Measurements from ENCODE around the gene WFDC9. TPM values are rescaled to one million over a fixed set of nuclear protein-coding genes. Genes with fewer than 3 reads are reported as not detected.
"Not testable (repeated sequence)": the region's sequence is repeated elsewhere in the genome, so short reads cannot be mapped to it uniquely, and the experiment has no call there.

The WFDC9 gene
- total and polyA plus RNA-seq, 4 donors, result not detected

DNA sequence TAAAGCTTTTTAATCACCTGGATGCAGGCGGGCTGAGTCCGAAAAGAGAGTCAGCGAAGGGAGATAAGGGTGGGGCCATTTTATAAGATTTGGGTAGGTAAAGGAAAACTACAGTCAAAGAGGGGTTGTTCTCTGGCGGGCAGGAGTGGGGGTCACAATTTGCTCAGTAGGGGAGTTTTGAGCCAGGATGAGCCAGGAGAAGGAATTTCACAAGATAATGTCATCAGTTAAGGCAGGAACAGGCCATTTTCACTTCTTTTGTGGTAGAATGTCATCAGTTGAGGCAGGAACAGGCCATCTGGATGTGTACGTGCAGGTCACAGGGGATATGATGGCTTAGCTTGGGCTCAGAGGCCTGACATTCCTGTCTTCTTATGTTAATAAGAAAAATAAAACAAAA lies 46.8 kb downstream of the WFDC9 start:
- not testable (repeated sequence) for DNase-seq (ENCODE audit: low spot score); H3K9me3 ChIP-seq (ENCODE audit: control insufficient read depth in 4 of 4, low read length in 3 of 4); H3K9ac ChIP-seq (ENCODE audit: low read depth in 1 of 2, low read length in 2 of 2); H3K4me3 ChIP-seq (ENCODE audit: low read depth in 1 of 3, low read length in 3 of 3); H3K27ac ChIP-seq (ENCODE audit: low read depth in 1 of 2, low read length in 2 of 2); H3K4me1 ChIP-seq (ENCODE audit: control insufficient read depth in 4 of 4, insufficient read depth in 4 of 4, low read length in 3 of 4); H3K36me3 ChIP-seq (ENCODE audit: control insufficient read depth in 4 of 4, insufficient read depth in 3 of 4, low read depth in 1 of 4, low read length in 3 of 4); H3K27me3 ChIP-seq (ENCODE audit: control insufficient read depth in 4 of 4, insufficient read depth in 4 of 4, low read length in 3 of 4)
- WGBS, result 75% methylated on average over 5 of the region's 5 CpGs

DNA sequence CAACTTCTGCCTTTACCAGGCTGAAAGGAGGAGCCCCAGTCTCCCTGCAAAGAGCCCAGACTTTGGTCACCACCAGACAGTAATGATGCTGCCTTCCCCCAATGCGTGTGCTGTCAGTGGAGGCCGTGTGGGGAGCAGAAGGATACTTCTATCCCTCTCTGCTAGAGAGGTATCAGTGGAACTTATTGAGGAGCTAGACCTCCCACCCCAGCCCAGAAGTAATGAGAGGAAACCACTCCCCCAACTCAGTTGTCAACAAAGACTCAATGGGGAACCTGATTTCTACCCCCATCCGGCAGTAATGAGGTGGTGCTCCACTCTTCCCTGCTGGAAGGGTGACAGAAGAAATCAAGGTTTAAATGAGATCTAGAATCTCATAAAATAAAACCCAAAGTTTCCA lies 47.6 kb downstream of the WFDC9 start:
- Histone ChIP-seq H3K36me3 (ENCODE audit: control insufficient read depth in 4 of 4, insufficient read depth in 3 of 4, low read depth in 1 of 4, low read length in 3 of 4) (no peaks in the 10 kb centered on the region), H3K27me3 (ENCODE audit: control insufficient read depth in 4 of 4, insufficient read depth in 4 of 4, low read length in 3 of 4) (peaks cover 0 to 6% (median 0%) of the 10 kb centered on the region in 4 donors), H3K27ac (ENCODE audit: low read depth in 1 of 2, low read length in 2 of 2) (no peak overlapping the region), H3K9me3 (ENCODE audit: control insufficient read depth in 4 of 4, low read length in 3 of 4) (no peaks in the 10 kb centered on the region), H3K9ac (ENCODE audit: low read depth in 1 of 2, low read length in 2 of 2) (no peak overlapping the region), H3K4me3 (ENCODE audit: low read depth in 1 of 3, low read length in 3 of 3) (no peak overlapping the region), H3K4me1 (ENCODE audit: control insufficient read depth in 4 of 4, insufficient read depth in 4 of 4, low read length in 3 of 4) (no peaks in the 10 kb centered on the region)
- TF ChIP-seq, protein P1, sequence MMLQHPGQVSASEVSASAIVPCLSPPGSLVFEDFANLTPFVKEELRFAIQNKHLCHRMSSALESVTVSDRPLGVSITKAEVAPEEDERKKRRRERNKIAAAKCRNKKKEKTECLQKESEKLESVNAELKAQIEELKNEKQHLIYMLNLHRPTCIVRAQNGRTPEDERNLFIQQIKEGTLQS (IDR thresholded peaks at IDR 0.05), result no peak
- TF ChIP-seq RAD21 (IDR thresholded peaks at IDR 0.05) (no peak), GABPA (IDR thresholded peaks at IDR 0.05 in 1 of 2, conservative IDR thresholded peaks at IDR 0.05 in 1 of 2) (no peak), HNF4A (conservative IDR thresholded peaks at IDR 0.05) (no peak), HNF4G (IDR thresholded peaks at IDR 0.05) (no peak)
- TF ChIP-seq, protein P2, sequence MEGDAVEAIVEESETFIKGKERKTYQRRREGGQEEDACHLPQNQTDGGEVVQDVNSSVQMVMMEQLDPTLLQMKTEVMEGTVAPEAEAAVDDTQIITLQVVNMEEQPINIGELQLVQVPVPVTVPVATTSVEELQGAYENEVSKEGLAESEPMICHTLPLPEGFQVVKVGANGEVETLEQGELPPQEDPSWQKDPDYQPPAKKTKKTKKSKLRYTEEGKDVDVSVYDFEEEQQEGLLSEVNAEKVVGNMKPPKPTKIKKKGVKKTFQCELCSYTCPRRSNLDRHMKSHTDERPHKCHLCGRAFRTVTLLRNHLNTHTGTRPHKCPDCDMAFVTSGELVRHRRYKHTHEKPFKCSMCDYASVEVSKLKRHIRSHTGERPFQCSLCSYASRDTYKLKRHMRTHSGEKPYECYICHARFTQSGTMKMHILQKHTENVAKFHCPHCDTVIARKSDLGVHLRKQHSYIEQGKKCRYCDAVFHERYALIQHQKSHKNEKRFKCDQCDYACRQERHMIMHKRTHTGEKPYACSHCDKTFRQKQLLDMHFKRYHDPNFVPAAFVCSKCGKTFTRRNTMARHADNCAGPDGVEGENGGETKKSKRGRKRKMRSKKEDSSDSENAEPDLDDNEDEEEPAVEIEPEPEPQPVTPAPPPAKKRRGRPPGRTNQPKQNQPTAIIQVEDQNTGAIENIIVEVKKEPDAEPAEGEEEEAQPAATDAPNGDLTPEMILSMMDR (IDR thresholded peaks at IDR 0.05; ENCODE audit: low read depth, low read length, missing input control), result no peak
- TF ChIP-seq, protein P3, sequence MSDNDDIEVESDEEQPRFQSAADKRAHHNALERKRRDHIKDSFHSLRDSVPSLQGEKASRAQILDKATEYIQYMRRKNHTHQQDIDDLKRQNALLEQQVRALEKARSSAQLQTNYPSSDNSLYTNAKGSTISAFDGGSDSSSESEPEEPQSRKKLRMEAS (IDR thresholded peaks at IDR 0.05), result no peak
- WGBS, result 54% methylated on average over 3 of the region's 3 CpGs
- no peak for DNase-seq (ENCODE audit: low spot score)

DNA sequence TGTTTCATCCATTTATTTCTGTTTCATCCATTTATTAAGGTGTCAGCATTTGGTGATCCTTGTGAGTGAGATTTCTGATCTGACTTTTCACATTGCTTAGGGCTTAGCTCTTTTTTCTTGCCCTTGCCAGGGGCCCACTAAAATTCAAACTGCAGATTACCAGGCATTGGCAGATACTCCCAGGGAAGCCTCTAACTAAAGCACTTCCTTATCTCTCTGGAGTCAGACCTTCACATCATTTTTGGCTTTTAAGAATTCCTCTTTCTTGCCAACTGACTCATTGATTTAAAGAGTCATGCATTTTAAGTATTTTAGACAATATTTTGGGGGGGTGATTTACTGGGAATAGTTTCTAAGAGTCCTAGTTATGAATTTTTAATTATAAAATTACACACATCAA lies 49.4 kb downstream of the WFDC9 start:
- no peaks in the 10 kb centered on the region for H3K4me1 ChIP-seq (ENCODE audit: control insufficient read depth in 4 of 4, insufficient read depth in 4 of 4, low read length in 3 of 4)
- no peaks in the 10 kb centered on the region for H3K36me3 ChIP-seq (ENCODE audit: control insufficient read depth in 4 of 4, insufficient read depth in 3 of 4, low read depth in 1 of 4, low read length in 3 of 4)
- H3K27ac ChIP-seq (ENCODE audit: low read depth in 1 of 2, low read length in 2 of 2), result no peak overlapping the region
- H3K9me3 ChIP-seq (ENCODE audit: control insufficient read depth in 4 of 4, low read length in 3 of 4), result no peaks in the 10 kb centered on the region
- H3K4me3 ChIP-seq (ENCODE audit: low read depth in 1 of 3, low read length in 3 of 3), result no peak overlapping the region
- no peak overlapping the region for H3K9ac ChIP-seq (ENCODE audit: low read depth in 1 of 2, low read length in 2 of 2)
- no peak for DNase-seq (ENCODE audit: low spot score)
- peaks cover 0 to 4% (median 0%) of the 10 kb centered on the region in 4 donors for H3K27me3 ChIP-seq (ENCODE audit: control insufficient read depth in 4 of 4, insufficient read depth in 4 of 4, low read length in 3 of 4)
- TF ChIP-seq TAF1 (conservative IDR thresholded peaks at IDR 0.05) (no peak), GABPA (IDR thresholded peaks at IDR 0.05 in 1 of 2, conservative IDR thresholded peaks at IDR 0.05 in 1 of 2) (no peak), SP1 (IDR thresholded peaks at IDR 0.05) (no peak), JUND (IDR thresholded peaks at IDR 0.05) (no peak), NR2F2 (IDR thresholded peaks at IDR 0.05) (no peak), EGR1 (IDR thresholded peaks at IDR 0.05; ENCODE audit: low read depth in 2 of 2) (no peak), HNF4A (conservative IDR thresholded peaks at IDR 0.05) (no peak), RXRA (IDR thresholded peaks at IDR 0.05) (no peak), FOXA1 (IDR thresholded peaks at IDR 0.05) (no peak), HNF4G (IDR thresholded peaks at IDR 0.05) (no peak), FOXA2 (IDR thresholded peaks at IDR 0.05) (no peak), YY1 (IDR thresholded peaks at IDR 0.05) (no peak)
- TF ChIP-seq, protein P4, sequence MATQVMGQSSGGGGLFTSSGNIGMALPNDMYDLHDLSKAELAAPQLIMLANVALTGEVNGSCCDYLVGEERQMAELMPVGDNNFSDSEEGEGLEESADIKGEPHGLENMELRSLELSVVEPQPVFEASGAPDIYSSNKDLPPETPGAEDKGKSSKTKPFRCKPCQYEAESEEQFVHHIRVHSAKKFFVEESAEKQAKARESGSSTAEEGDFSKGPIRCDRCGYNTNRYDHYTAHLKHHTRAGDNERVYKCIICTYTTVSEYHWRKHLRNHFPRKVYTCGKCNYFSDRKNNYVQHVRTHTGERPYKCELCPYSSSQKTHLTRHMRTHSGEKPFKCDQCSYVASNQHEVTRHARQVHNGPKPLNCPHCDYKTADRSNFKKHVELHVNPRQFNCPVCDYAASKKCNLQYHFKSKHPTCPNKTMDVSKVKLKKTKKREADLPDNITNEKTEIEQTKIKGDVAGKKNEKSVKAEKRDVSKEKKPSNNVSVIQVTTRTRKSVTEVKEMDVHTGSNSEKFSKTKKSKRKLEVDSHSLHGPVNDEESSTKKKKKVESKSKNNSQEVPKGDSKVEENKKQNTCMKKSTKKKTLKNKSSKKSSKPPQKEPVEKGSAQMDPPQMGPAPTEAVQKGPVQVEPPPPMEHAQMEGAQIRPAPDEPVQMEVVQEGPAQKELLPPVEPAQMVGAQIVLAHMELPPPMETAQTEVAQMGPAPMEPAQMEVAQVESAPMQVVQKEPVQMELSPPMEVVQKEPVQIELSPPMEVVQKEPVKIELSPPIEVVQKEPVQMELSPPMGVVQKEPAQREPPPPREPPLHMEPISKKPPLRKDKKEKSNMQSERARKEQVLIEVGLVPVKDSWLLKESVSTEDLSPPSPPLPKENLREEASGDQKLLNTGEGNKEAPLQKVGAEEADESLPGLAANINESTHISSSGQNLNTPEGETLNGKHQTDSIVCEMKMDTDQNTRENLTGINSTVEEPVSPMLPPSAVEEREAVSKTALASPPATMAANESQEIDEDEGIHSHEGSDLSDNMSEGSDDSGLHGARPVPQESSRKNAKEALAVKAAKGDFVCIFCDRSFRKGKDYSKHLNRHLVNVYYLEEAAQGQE (IDR thresholded peaks at IDR 0.05), result no peak
- TF ChIP-seq, protein P5, sequence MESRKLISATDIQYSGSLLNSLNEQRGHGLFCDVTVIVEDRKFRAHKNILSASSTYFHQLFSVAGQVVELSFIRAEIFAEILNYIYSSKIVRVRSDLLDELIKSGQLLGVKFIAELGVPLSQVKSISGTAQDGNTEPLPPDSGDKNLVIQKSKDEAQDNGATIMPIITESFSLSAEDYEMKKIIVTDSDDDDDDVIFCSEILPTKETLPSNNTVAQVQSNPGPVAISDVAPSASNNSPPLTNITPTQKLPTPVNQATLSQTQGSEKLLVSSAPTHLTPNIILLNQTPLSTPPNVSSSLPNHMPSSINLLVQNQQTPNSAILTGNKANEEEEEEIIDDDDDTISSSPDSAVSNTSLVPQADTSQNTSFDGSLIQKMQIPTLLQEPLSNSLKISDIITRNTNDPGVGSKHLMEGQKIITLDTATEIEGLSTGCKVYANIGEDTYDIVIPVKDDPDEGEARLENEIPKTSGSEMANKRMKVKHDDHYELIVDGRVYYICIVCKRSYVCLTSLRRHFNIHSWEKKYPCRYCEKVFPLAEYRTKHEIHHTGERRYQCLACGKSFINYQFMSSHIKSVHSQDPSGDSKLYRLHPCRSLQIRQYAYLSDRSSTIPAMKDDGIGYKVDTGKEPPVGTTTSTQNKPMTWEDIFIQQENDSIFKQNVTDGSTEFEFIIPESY (IDR thresholded peaks at IDR 0.05), result no peak
- TF ChIP-seq, protein P3 (IDR thresholded peaks at IDR 0.05), result no peak
- TF ChIP-seq, protein P1 (IDR thresholded peaks at IDR 0.05), result no peak
- TF ChIP-seq, protein P2 (IDR thresholded peaks at IDR 0.05; ENCODE audit: low read depth, low read length, missing input control), result no peak
